Lower leg skin (tissue), 4 donors: ENCODE measurements around the gene AMELX. TPM values are rescaled to one million over a fixed set of nuclear protein-coding genes. Genes with fewer than 3 reads are reported as not detected.

Experiments used
- DNase-seq, 2 donors: peaks; one replicate each; pipeline ENCODE4 v3.0.0-alpha.2; 2019; ENCODE audit warnings: low spot score in 2 of 2
- H3K4me3 ChIP-seq: fragments of 200-600 bp; sonication (generic); 2 replicates; pipeline ENCODE4 v1.5.1; 2017; ENCODE audit warnings: mild to moderate bottlenecking, low read depth; ENCODE audit not compliant: poor library complexity, severe bottlenecking
- CTCF ChIP-seq, 3 donors: fragments of 450-650 bp; IDR thresholded peaks; one replicate each; pipeline ENCODE4 v1.5.1; 2016; ENCODE audit warnings: antibody characterized with exemption in 3 of 3, mild to moderate bottlenecking in 3 of 3, moderate library complexity in 2 of 3
- POLR2A ChIP-seq, 2 donors: fragments of 450-650 bp; IDR thresholded peaks; one replicate each; pipeline ENCODE4 v1.6.1; 2016 to 2017; ENCODE audit warnings: antibody characterized with exemption in 2 of 2, mild to moderate bottlenecking in 1 of 2, moderate library complexity in 1 of 2
- WGBS, 2 donors: methylation state at CpG; one replicate each; pipeline ENCODE4 v1.1.5; 2018; 5-methylcytosine and 5-hydroxymethylcytosine counted together
- intact Hi-C: fragments of 100-400 bp; cut with DNase I; formaldehyde crosslinking; loops from one replicate; pipeline ENCODE4 v1.15.0; 2023; ENCODE audit warnings: low total_unique reads
- total RNA-seq, 4 donors: library from RNA; depleted of rRNA; stranded (reverse); fragments of >200 nt; gene quantifications; one replicate each; pipeline ENCODE4 v1.1.0, GENCODE V29; 2016

AMELX gene
- total RNA-seq, 4 donors from 2014 or later = not detected

- 33 to 40% methylated on average over 1 of the region's 1 CpG for WGBS, 2 donors
- DNase-seq = no peak
- intact Hi-C loops = no loop called here
- no peak for TF ChIP-seq CTCF (IDR thresholded peaks at IDR 0.05)
- TF ChIP-seq POLR2A (IDR thresholded peaks at IDR 0.05) = no peak
- no peak overlapping the region for H3K4me3 ChIP-seq
These were observed 5.7 kb upstream of the AMELX start for GRCh38 chrX:11287505-11287904.

- intact Hi-C loops = no loop called here
- TF ChIP-seq CTCF (IDR thresholded peaks at IDR 0.05) = no peak
- no peak for TF ChIP-seq POLR2A (IDR thresholded peaks at IDR 0.05)
- H3K4me3 ChIP-seq = no peak overlapping the region
- 74 to 80% methylated on average over 8 of the region's 8 CpGs for WGBS, 2 donors
- DNase-seq = no peak
These were observed 2.7 kb upstream of the AMELX start for GRCh38 chrX:11290416-11291102.

GRCh38 chrX:11296051-11296450 lies 2.8 kb downstream of the AMELX start:
- no peak for TF ChIP-seq POLR2A (IDR thresholded peaks at IDR 0.05)
- TF ChIP-seq CTCF (IDR thresholded peaks at IDR 0.05) = no peak
- no peak for DNase-seq
- H3K4me3 ChIP-seq = no peak overlapping the region
- intact Hi-C loops = no loop called here
- WGBS, 2 donors = 43 to 47% methylated on average over 5 of the region's 5 CpGs

GRCh38 chrX:11298600-11298999 lies 5.4 kb downstream of the AMELX start:
- intact Hi-C loops = no loop called here
- WGBS, 2 donors = 79 to 82% methylated on average over 9 of the region's 9 CpGs

GRCh38 chrX:11304829-11305228 lies 11.6 kb downstream of the AMELX start:
- no peak for TF ChIP-seq POLR2A (IDR thresholded peaks at IDR 0.05)
- no peak for TF ChIP-seq CTCF (IDR thresholded peaks at IDR 0.05)
- intact Hi-C loops = no loop called here
- no peak for DNase-seq
- WGBS, 2 donors = 82 to 87% methylated on average over 6 of the region's 6 CpGs
- H3K4me3 ChIP-seq = no peak overlapping the region

More at GRCh38 chrX:11298600-11298999, 5.4 kb downstream of the AMELX start:
- DNase-seq = no peak
- H3K4me3 ChIP-seq = no peak overlapping the region
- TF ChIP-seq CTCF (IDR thresholded peaks at IDR 0.05) (no peak), POLR2A (IDR thresholded peaks at IDR 0.05) (no peak)

GRCh38 chrX:11305641-11306040 lies 12.4 kb downstream of the AMELX start:
- intact Hi-C loops = no loop called here
- H3K4me3 ChIP-seq = no peak overlapping the region
- no peak for DNase-seq
- WGBS, 2 donors = 77 to 87% methylated on average over 1 of the region's 1 CpG
- TF ChIP-seq CTCF (IDR thresholded peaks at IDR 0.05) = no peak
- no peak for TF ChIP-seq POLR2A (IDR thresholded peaks at IDR 0.05)
